Measurements from ENCODE around the gene NMNAT3. TPM values are rescaled to one million over a fixed set of nuclear protein-coding genes. Genes with fewer than 3 reads are reported as not detected.

The NMNAT3 gene
- total RNA-seq, 1 donor from 2014 or later = 1.2 TPM

GRCh38 chr3:139646512-139646911, 31.3 kb downstream of the NMNAT3 start:
- no peaks in the 10 kb centered on the region for H3K36me3 Mint-ChIP-seq (ENCODE audit: low read depth)
- intact Hi-C loops (cut with micrococcal nuclease) = no loop called here

GRCh38 chr3:139642996-139643395, 34.8 kb downstream of the NMNAT3 start:
- H3K9me3 Mint-ChIP-seq = no peaks in the 10 kb centered on the region
- no peaks in the 10 kb centered on the region for H3K27me3 Mint-ChIP-seq (ENCODE audit: insufficient read depth)
- no peaks in the 10 kb centered on the region for H3K36me3 Mint-ChIP-seq (ENCODE audit: low read depth)
- no peak for DNase-seq (ENCODE audit: low spot score)
- no peak overlapping the region for H3K27ac Mint-ChIP-seq
- H3K4me3 Mint-ChIP-seq = no peak overlapping the region
- intact Hi-C loops (cut with micrococcal nuclease) = no loop called here
- peaks cover 15% of the 10 kb centered on the region for H3K4me1 Mint-ChIP-seq (ENCODE audit: low read depth)

More at GRCh38 chr3:139646512-139646911, 31.3 kb downstream of the NMNAT3 start:
- DNase-seq (ENCODE audit: low spot score) = no peak
- H3K27me3 Mint-ChIP-seq (ENCODE audit: insufficient read depth) = no peaks in the 10 kb centered on the region
- H3K4me1 Mint-ChIP-seq (ENCODE audit: low read depth) = peaks cover 7% of the 10 kb centered on the region
- no peak overlapping the region for H3K4me3 Mint-ChIP-seq
- no peaks in the 10 kb centered on the region for H3K9me3 Mint-ChIP-seq
- H3K27ac Mint-ChIP-seq = no peak overlapping the region

GRCh38 chr3:139640456-139640855, 37.3 kb downstream of the NMNAT3 start:
- DNase-seq (ENCODE audit: low spot score) = no peak
- no peak overlapping the region for H3K27ac Mint-ChIP-seq
- H3K27me3 Mint-ChIP-seq (ENCODE audit: insufficient read depth) = no peaks in the 10 kb centered on the region
- intact Hi-C loops (cut with micrococcal nuclease) = no loop called here
- H3K4me1 Mint-ChIP-seq (ENCODE audit: low read depth) = peaks cover 20% of the 10 kb centered on the region
- no peaks in the 10 kb centered on the region for H3K36me3 Mint-ChIP-seq (ENCODE audit: low read depth)
- no peak overlapping the region for H3K4me3 Mint-ChIP-seq
- H3K9me3 Mint-ChIP-seq = no peaks in the 10 kb centered on the region

DNA sequence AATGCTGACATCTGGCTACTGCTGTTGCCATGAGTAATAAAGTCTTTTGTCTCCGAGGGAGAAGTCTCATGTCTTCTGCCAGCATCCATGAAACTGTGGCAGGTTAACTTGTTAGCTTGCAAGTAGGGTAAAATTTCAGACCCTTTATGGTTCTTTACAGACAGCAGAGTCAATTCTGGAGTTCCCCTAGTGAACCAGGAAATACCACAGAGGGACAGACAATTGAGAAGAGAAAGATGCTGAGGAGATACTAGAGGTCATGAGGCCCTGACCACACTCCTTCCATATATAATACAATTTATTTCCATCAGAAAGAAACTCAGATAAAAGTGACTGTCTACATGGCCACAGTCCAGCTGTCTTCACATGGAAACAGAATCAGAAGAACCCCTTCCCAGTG, 38.1 kb downstream of the NMNAT3 start:
- no peaks in the 10 kb centered on the region for H3K36me3 Mint-ChIP-seq (ENCODE audit: low read depth)
- H3K9me3 Mint-ChIP-seq = no peaks in the 10 kb centered on the region
- DNase-seq (ENCODE audit: low spot score) = no peak
- H3K4me1 Mint-ChIP-seq (ENCODE audit: low read depth) = peaks cover 20% of the 10 kb centered on the region
- H3K27me3 Mint-ChIP-seq (ENCODE audit: insufficient read depth) = no peaks in the 10 kb centered on the region
- no peak overlapping the region for H3K27ac Mint-ChIP-seq
- no peak overlapping the region for H3K4me3 Mint-ChIP-seq
- intact Hi-C loops (cut with micrococcal nuclease) = no loop called here

- intact Hi-C loops (cut with micrococcal nuclease) = no loop called here
- H3K36me3 Mint-ChIP-seq (ENCODE audit: low read depth) = no peaks in the 10 kb centered on the region
- H3K27ac Mint-ChIP-seq = no peak overlapping the region
- peaks cover 20% of the 10 kb centered on the region for H3K4me1 Mint-ChIP-seq (ENCODE audit: low read depth)
- no peak overlapping the region for H3K4me3 Mint-ChIP-seq
- H3K27me3 Mint-ChIP-seq (ENCODE audit: insufficient read depth) = no peaks in the 10 kb centered on the region
- H3K9me3 Mint-ChIP-seq = no peaks in the 10 kb centered on the region
- DNase-seq (ENCODE audit: low spot score) = no peak
Observed at GRCh38 chr3:139638518-139638917, 39.3 kb downstream of the NMNAT3 start.

DNA sequence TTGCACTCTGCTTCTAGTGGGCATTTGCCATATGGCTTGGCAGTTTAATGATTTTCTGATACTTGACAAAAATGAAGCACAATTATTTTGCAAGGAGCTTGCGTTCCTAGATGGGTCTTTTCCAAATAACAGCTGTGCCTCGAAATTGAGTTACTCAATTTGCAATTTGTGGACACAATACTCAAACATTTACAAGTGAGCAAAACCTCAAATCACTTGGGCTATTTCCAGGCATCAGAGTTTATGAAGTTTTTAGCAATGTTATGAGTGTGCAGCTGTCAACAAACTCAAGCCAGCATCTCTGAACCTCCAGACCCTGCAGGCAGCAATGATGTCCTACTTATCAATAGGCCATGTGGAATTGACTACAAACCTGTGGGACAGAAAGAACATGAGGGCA, 41.3 kb downstream of the NMNAT3 start:
- Mint-ChIP-seq H3K27ac (no peak overlapping the region), H3K4me1 (ENCODE audit: low read depth) (peaks cover 13% of the 10 kb centered on the region), H3K36me3 (ENCODE audit: low read depth) (no peaks in the 10 kb centered on the region), H3K9me3 (no peaks in the 10 kb centered on the region), H3K4me3 (no peak overlapping the region), H3K27me3 (ENCODE audit: insufficient read depth) (no peaks in the 10 kb centered on the region)
- intact Hi-C loops (cut with micrococcal nuclease) = no loop called here
- no peak for DNase-seq (ENCODE audit: low spot score)

- Mint-ChIP-seq H3K4me1 (ENCODE audit: low read depth) (peaks cover 15% of the 10 kb centered on the region), H3K4me3 (no peak overlapping the region), H3K36me3 (ENCODE audit: low read depth) (no peaks in the 10 kb centered on the region), H3K27ac (no peak overlapping the region), H3K9me3 (no peaks in the 10 kb centered on the region), H3K27me3 (ENCODE audit: insufficient read depth) (no peaks in the 10 kb centered on the region)
- DNase-seq (ENCODE audit: low spot score) = no peak
- intact Hi-C loops (cut with micrococcal nuclease) = no loop called here
Observed at GRCh38 chr3:139634111-139634635, 43.6 kb downstream of the NMNAT3 start.

- Mint-ChIP-seq H3K4me1 (ENCODE audit: low read depth) (peaks cover 19% of the 10 kb centered on the region), H3K36me3 (ENCODE audit: low read depth) (no peaks in the 10 kb centered on the region), H3K9me3 (no peaks in the 10 kb centered on the region), H3K27ac (no peak overlapping the region), H3K4me3 (no peak overlapping the region), H3K27me3 (ENCODE audit: insufficient read depth) (no peaks in the 10 kb centered on the region)
- intact Hi-C loops (cut with micrococcal nuclease) = no loop called here
- DNase-seq (ENCODE audit: low spot score) = no peak
Observed at GRCh38 chr3:139633511-139633910, 44.3 kb downstream of the NMNAT3 start.

DNA sequence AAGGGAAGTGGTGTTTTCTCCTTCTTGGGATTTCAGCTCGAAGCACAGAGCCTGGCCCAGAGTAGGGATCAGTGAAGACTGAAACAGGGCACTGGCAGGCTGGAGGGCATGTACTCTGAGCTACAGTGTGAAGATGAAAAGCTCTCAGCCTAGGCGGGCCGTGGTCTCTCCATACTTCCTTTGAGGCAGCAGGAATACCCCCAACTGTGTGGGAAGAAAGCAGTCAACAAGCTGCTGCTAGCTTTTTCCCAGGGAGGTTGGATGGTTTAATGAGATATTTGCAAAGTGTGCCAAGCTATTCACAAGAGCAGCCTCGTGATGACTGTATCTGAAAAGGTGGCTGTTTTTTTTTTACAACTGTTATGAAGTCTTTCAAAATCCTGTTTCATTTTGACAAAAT, 47.2 kb downstream of the NMNAT3 start:
- no peak for DNase-seq (ENCODE audit: low spot score)
- Mint-ChIP-seq H3K4me3 (no peak overlapping the region), H3K4me1 (ENCODE audit: low read depth) (peaks cover 20% of the 10 kb centered on the region), H3K36me3 (ENCODE audit: low read depth) (no peaks in the 10 kb centered on the region), H3K27ac (no peak overlapping the region), H3K27me3 (ENCODE audit: insufficient read depth) (no peaks in the 10 kb centered on the region), H3K9me3 (no peaks in the 10 kb centered on the region)
- intact Hi-C loops (cut with micrococcal nuclease) = no loop called here

DNA sequence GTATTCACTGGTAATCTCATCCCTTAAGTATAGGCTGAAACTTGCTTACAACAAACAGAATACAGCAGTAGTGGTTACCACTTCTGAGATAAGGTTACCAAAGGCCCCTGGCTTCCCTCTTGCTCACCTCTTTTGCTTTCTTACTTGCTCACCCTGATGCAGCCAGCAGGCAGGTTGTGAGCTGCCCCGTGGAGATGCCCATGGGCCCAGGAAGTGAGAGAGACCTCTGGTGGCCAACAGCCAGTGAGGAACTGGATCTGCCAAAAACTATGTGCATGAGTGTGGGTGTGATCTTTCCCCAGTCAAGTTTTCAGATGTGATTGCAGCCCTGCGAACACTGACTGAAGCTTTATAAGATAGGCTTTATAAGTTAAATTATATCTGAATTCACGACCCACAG, 48.7 kb downstream of the NMNAT3 start:
- H3K27me3 Mint-ChIP-seq (ENCODE audit: insufficient read depth) = no peaks in the 10 kb centered on the region
- H3K27ac Mint-ChIP-seq = no peak overlapping the region
- H3K36me3 Mint-ChIP-seq (ENCODE audit: low read depth) = no peaks in the 10 kb centered on the region
- H3K9me3 Mint-ChIP-seq = no peaks in the 10 kb centered on the region
- intact Hi-C loops (cut with micrococcal nuclease) = loop anchor here (1.0 kb wide), 1 partner anchor 202 kb away; no protein-coding TSS in a partner anchor
- peaks cover 20% of the 10 kb centered on the region for H3K4me1 Mint-ChIP-seq (ENCODE audit: low read depth)
- no peak for DNase-seq (ENCODE audit: low spot score)
- no peak overlapping the region for H3K4me3 Mint-ChIP-seq

GRCh38 chr3:139627759-139628158, 50.0 kb downstream of the NMNAT3 start:
- no peak for DNase-seq (ENCODE audit: low spot score)
- Mint-ChIP-seq H3K27me3 (ENCODE audit: insufficient read depth) (no peaks in the 10 kb centered on the region), H3K4me3 (no peak overlapping the region), H3K9me3 (no peaks in the 10 kb centered on the region), H3K4me1 (ENCODE audit: low read depth) (peaks cover 20% of the 10 kb centered on the region), H3K36me3 (ENCODE audit: low read depth) (no peaks in the 10 kb centered on the region), H3K27ac (no peak overlapping the region)
- intact Hi-C loops (cut with micrococcal nuclease) = no loop called here

- H3K27me3 Mint-ChIP-seq (ENCODE audit: insufficient read depth) = no peaks in the 10 kb centered on the region
- H3K36me3 Mint-ChIP-seq (ENCODE audit: low read depth) = no peaks in the 10 kb centered on the region
- intact Hi-C loops (cut with micrococcal nuclease) = no loop called here
- H3K9me3 Mint-ChIP-seq = no peaks in the 10 kb centered on the region
- no peaks in the 10 kb centered on the region for H3K4me1 Mint-ChIP-seq (ENCODE audit: low read depth)
- H3K27ac Mint-ChIP-seq = no peak overlapping the region
- no peak overlapping the region for H3K4me3 Mint-ChIP-seq
- no peak for DNase-seq (ENCODE audit: low spot score)
Observed at GRCh38 chr3:139620438-139620837, 57.3 kb downstream of the NMNAT3 start.

GRCh38 chr3:139619484-139619883, 58.3 kb downstream of the NMNAT3 start:
- Mint-ChIP-seq H3K27ac (no peak overlapping the region), H3K4me1 (ENCODE audit: low read depth) (no peaks in the 10 kb centered on the region), H3K9me3 (no peaks in the 10 kb centered on the region), H3K4me3 (no peak overlapping the region), H3K27me3 (ENCODE audit: insufficient read depth) (no peaks in the 10 kb centered on the region), H3K36me3 (ENCODE audit: low read depth) (no peaks in the 10 kb centered on the region)
- DNase-seq (ENCODE audit: low spot score) = no peak
- intact Hi-C loops (cut with micrococcal nuclease) = no loop called here

DNA sequence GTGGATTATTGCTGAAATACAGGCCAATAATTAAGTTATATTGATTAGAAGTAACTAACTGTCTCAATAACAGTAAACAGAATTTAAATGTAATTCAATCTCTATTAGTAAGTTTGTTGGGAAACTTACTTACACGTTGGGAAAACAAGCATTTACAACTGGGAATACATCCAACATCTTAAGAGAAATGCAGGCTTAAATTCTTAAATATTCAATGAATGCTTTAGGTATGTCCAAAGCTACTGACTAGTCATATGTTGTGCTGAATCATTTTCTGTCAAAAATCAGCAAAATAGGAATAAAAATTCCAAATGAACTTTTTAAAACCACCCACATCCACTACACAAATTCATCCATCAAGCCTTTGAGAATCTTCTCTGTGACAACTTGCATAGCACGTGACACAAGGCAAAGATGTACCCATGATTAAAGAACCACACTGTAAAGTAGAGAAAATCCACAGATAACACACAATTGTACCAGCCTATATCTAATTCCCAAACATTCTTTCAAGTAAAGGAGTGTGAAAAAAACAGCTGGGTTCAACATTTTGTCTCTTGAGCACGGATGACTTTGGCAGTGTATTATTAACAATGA, 60.0 kb downstream of the NMNAT3 start:
- no peak overlapping the region for H3K4me3 Mint-ChIP-seq
- H3K9me3 Mint-ChIP-seq = no peaks in the 10 kb centered on the region
- no peak for DNase-seq (ENCODE audit: low spot score)
- no peak overlapping the region for H3K27ac Mint-ChIP-seq
- H3K27me3 Mint-ChIP-seq (ENCODE audit: insufficient read depth) = no peaks in the 10 kb centered on the region
- no peaks in the 10 kb centered on the region for H3K4me1 Mint-ChIP-seq (ENCODE audit: low read depth)
- no peaks in the 10 kb centered on the region for H3K36me3 Mint-ChIP-seq (ENCODE audit: low read depth)
- intact Hi-C loops (cut with micrococcal nuclease) = no loop called here
